Hypothalamus (tissue), 51 donors: Measurements from ENCODE around the gene LRRC26.

Source experiments
- DNase-seq, 51 donors: peaks; one replicate each; lab custom pipeline; 2025; lab: John Stamatoyannopoulos, UW

LRRC26 gene

DNA sequence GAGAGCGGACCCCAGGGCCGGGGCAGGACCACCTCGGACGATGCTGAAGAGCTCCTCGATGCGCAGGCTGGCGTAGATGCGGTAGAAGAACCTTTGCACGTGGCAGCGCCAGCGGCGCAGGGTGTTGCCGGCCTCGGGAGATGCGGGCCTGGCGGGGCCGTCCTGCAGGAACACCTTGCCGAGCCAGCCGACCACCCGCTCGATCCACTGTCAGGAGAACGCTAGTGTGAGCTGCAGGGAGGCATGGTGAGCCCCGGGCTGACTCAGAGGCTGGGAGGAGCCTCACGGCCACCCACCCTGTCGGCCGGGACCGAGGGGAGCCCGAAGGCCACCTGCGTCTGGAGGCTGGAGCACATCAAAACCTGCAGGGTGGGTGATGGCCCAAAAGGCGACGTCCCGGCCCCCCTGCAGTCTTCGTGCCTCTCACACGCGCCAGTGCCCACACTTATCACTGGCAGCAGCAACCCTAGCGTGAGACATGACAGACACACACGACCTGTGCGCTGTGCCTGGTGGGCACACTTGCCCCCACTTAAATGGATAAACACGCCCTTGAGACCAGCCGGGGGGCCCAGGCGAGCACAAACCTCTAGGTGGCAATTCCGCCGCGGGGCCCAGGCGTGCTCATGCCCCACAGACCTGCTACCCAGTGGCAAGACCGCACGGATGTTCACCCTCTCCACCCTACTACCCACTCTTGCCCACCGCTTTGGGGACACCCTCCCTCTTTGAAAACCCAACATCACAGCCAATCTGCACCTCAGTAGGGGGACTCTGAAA, 15.2 kb upstream of the LRRC26 start:
- no peak for DNase-seq

DNA sequence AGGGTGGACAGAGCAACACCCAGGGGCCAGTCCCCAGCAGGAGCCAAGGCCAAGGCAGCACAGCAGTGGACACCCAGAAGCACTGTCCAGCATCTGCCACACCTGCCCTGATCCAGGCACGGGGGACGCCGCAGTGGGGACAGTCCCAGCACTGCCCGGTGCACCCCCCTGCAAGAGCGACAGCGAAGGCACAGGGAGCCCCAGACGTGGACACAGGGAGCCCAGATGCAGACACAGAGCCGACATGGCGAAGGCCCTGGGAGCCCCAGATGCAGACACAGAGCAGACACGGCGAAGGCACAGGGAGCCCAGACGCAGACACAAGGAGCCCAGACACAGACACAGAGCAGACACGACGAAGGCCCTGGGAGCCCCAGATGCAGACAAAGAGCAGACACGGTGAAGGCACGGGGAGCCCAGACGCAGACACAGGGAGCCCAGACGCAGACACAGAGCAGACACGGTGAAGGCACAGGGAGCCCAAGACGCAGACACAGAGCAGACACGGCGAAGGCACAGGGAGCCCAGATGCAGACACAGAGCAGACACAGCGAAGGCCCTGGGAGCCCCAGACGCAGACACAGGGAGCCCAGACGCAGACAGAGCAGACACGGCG, 14.2 kb upstream of the LRRC26 start:
- no peak for DNase-seq

DNA sequence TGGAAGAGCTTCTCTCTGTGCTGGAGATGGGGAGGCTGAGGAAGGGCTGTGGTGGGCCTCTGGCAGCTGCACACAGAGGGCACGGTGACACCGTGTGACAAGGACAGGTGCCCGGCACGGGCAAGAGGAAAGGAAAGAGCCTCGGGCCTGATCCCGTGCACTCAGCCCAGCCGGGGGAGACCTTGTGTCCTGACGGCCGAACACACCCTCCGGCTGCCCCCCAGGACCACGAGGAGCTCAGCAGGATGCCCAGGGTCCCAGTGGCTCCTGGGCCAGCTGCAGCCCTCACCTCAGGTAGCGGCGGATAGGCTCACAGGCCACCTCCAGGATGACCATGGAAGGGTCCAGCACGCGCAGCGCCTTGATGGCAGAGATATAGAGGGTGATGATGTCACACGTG, 13.0 kb upstream of the LRRC26 start:
- no peak for DNase-seq

DNA sequence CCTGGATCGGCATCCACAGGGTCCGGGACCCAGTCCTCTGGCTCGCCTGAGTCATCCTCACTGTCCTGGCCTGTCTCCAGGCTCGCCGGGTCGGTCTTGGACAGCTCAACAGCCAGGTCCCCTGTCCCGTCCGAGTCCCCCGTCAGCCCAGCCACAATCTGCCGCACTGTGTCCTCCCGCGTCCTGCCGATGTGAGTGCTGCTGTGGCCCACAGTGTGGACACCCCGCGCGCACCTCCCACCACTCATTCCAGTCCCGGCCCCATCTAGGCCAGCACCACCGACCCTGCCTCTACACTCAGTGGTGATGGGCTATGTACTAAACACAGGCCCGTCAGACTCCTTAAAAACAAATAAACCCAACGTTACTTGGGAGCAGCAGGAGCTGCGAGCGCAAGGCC, 11.8 kb upstream of the LRRC26 start:
- DNase-seq, result no peak

DNA sequence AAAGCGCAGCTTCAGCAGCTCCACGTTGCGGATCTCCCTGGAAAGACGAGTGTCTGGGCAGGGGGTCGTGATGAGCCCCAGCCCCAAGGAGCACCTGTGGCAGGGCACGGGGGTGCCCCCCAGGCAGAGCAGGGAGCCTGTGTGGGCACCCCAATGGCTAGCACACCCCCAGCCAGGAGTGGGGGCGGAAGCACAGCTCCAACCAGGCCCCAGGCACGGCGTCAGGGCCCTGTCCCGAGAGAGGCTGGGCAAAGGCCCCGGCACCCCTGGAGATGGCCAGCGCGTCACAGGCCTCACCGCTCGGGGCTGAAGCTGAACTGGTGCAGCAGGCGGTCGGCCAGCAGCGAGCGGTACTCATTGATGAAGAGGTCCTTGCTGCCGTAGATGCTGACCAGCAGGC, 10.6 kb upstream of the LRRC26 start:
- no peak for DNase-seq

DNA sequence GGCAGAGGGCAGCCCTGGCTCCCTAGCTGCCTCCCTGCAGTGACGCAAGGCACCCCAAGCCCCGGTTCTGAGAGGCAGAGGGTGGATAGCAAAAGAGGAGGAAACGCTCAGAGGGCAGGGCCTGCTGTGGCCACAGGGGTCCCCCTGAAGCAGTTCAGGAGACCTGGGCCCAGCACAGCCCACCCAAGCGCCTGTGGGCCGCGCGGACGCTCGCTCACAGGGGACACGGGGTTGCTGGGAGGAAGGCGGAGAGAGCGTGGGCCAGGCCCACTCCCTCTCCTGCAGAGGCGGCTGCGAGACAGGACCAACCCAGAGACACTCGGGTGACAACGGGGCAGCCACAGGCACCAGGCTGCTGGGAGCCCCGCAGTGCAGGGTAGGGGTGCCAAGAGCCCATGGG, 9.9 kb upstream of the LRRC26 start:
- DNase-seq, result no peak

DNA sequence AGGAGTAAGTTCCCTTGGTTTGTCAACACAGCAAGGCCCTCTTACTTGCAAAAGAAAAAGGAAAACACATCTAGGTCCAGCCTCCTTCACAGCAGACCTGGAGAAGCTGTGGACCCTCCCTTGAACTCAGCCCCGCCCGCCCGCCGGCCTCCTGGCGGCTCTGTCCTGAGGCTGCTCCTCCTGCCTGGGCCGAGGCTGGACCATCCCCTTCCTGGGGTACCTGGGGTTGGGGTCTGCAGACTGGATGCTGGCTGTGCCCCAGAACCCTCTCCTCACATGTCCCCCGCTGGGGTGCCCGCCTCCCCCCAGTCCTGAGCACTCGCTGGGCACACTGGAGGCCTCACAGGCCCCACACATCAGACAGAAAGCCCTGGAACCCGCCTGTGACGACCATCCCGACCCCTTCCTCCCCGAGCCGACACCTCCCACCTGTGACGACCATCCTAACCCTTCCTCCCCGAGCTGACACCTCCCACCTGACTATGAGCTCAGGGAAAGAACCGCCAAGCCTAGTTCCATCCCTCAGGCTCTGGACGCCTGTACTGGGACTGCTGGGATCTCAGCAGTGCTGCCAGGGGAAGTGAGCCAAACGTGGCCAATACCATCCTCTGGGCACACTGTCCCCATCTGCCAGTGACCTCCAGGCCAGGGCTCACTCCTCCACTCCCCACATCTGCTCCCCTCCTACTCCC, 9.2 kb upstream of the LRRC26 start:
- no peak for DNase-seq

DNA sequence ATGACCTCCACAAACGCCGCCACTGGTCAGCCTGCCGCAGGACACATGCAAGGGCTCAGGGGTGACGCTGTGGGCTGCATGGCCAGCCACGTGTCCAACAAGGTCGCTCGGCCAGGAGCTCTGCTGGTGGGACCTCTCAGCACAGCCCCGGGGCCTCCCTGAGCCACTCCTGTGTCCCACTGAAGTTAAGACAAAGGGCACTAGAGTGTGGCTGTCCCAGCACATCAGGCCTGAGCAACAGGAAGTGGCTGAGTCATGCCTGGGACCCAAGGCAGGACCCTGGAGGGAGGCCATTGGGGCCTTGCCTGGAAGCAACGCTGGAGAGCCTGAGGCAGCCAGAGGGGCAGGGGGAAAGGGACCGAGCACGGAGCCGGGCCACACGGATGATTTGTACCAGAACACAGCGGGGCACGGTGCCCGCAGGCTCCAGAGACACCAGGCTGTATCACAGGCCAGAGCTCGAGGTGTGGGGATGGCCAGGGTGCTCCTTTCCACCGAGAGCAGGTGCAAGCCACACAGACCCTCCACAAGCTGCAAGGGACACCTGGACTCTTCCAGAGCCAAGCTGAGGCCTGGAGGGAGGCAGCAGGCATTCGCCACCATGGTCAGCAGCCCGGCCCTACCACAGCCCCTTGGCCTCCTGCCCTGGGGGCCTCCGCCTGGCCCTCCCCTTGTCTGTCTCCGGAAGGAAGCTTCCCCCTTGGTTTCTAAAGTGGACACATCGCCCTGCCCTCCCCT, 8.5 kb upstream of the LRRC26 start:
- DNase-seq, result no peak

DNA sequence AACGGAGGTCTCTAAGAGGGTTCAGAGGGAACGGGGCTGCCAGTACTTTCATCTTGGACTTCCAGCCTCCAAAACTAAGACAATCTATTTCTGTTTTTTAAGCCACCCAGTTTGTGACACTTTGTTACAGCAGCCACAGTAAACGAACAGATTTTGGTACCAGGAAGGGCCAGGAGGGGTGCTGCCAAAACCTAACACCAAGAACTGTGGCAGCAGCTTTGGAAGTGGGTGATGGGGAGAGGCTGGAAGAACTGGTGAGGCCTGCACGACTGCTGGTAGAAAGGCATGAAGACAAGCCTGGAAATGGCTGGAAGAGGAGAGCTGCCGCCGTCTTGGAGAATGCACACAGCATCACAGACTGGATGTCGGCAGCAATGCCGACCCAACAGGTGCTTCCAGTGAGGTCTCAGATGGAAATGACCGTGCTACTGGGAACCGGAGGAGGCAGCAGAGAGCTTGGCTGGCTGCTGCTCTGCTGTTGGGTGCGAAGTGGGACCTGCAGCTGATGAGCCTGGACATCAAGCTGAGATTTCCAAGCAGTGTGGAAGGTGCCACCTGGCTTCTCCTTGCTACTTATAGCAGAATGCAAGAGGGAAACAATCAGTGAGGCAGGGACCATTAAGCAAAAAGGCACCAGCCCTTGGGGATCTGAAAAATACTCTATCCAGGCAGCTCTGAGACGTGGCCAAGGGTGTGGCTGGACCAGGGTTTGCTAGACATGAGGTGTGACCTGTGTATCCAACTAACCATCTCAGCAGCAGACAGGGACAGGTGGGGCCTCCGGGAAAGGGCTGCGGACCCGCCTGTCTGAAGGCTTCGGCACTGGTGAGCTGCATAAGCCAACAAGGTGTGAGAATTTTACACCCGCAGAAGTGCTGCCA, 6.7 kb upstream of the LRRC26 start:
- peak in 4 of 51 donors; percentile 24 to 32 (median 26) for DNase-seq

DNA sequence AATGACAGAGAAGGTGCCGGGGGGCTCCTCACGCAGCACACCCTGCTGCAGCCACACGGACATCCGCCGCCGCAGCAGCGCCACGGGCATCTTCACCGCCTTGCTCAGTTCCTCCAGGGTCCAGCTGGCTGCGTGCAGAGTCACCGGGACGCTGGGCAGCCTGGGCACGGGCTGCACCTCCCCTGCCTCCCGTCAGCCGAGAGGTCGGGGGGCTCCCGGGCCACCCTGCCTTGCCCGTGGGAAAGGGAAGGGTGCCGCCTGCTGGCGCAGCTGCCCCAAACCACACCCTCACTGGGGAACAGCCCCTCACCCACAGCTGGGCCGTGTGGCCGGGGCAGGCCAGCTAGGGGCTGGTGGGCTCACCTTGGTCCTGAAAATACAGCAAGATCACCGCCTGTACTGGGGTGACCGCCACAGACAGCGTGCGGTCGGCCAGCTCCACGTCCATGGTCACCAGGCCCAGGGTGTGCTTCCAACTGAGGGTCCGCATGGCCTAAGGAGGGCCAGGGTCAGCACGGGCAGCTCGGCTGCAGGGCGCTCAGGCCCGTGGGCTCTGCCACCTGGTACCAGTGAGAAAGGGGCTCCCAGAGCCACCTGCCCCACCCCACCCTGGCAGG, 5.6 kb upstream of the LRRC26 start:
- no peak for DNase-seq

DNA sequence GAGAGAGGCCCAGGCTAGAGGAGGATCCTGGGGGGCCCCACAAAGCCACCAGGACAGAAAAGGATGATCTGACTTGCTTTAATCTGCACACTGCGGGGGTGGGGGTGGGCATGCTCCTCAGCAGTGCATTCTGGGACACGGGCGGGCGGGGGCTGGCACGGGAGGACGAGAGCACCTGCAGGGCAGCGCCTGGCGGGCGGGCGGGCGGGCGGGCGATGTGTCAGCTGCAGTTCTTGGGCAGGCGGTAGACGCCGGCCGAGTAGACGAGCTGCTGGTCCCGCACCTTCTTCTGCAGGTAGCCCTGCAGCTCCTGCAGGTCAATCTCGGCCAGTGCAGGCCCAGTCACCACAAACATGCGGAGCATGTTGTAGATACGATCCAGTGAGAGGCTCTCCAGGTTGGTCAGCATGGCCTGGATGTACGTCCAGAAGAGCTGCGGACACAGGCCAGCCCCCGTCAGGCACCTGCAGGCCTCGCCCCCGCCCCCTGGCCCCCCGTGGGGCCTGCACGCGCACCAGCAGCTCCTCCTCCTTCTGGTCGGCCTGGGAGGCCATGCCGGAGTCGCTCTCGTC, 5.0 kb upstream of the LRRC26 start:
- no peak for DNase-seq

DNA sequence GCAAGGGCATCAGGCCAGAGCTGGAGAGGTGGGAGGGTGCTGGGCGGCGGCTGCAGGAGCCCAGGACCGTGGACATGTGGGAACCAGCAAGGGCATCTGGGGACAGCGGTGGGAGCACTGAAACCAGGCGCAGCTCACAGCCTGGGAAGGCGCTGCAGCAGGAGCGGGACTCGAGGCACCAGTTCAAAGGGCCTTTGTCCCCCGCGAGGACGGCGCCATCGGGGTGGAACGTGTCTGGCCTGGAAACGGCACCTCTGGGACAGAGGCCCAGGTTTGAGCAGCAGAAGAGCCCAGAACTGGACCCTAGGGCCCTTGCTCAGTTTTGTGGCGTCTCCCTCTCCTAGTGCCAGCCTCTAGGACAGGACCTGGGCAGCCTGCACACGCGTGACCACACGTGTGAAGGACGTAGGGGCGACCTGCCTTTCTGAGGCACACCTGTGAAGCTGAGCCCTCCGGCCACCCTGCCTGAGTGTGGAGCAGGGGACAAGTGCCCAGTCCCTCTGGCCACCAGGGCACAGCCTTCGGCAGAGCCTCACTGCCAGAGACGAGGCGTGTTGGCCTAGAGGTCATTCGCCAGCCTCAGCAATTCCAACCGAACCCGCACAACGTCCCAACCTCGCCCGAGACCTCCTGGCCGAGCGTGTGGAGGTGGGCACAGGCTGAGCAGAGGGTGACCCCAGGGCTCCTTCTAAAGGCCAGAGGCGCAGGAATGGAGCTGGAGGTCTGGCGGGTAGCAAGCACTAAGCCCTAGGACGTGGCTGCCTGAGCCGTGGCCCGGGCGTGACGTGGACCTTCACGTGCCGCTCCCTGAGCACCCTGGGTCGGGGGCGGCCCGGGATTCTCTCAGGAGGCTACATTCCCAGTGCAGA, 4.2 kb upstream of the LRRC26 start:
- DNase-seq, result peak in 3 of 51 donors; percentile 30 to 53 (median 33)

DNA sequence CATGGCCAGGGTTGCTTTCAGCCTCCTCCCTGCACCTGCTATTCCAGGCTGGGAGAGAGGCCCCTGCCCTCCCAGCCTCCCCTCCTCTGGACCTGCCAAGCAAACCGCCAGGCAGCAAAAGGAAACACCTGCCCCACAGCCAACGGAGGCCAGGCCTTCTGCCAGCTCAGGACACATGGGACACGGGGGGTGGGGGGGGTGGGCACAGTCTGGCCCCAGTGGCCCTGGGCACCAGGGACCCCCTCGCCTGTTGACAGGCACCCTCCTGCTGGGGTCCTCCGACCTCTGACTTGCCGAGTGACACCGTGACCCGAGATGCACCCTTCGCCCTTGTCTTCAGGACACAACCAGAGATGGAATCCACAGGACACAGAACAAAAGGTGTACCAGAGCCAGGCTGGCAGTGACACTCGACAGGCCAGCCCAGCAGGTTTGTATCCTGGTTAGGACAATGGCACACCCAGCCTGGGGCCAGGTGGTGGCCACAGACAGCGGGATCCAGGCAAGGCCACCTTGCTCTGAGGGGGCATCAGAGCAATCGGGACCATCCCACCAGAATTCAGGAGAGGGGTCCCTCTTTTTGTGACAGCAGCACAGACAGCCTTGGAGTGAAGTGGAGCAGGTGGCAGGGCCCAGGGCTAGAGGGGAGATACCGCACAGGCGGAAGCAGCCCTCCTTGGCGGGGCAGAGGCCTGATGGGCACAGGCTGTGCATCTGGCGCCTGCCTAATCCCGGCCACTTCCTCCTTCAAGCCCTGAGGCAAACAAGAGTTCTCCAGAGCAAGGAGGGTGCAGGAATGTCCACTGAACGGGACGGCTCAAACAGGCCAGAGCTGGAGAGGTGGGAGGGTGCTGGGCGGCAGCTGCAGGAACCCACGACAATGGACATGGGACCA, 3.3 kb upstream of the LRRC26 start:
- no peak for DNase-seq

DNA sequence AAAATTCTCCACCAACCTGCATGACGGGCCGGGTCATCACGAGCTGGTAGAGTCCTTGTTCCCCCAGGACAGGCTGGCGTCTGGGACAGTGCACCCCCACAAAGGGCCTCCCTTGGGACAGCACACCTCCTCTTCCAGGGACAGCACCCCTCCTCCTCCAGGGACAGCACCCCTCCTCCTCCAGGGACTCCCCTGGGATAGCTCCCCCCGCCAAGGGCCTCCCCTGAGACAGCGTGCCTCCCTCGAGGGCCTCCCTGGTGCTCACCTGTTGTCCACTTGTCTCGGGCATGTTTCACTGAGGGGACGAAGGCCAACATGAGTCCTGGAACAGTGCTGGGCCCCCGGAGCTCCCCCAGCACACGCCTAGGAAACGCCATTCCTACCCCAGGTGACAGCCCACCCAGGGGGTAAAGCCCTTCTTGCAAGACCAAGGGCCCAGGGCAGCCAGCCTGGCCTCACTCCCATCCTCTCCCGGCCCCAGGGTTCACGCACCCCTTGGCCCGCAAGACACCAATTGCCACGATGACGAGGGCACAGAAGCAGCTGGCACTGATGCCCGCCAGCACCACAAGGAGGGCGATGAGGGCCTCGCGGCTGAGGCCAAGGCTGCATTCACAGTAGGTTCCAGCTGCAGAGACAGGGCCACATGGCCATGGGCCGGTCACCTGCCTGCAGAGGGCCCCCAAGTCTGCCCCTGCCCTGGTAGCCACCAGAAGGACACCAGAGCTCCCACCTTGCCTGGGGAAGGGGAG, 1.5 kb upstream of the LRRC26 start:
- no peak for DNase-seq

DNA sequence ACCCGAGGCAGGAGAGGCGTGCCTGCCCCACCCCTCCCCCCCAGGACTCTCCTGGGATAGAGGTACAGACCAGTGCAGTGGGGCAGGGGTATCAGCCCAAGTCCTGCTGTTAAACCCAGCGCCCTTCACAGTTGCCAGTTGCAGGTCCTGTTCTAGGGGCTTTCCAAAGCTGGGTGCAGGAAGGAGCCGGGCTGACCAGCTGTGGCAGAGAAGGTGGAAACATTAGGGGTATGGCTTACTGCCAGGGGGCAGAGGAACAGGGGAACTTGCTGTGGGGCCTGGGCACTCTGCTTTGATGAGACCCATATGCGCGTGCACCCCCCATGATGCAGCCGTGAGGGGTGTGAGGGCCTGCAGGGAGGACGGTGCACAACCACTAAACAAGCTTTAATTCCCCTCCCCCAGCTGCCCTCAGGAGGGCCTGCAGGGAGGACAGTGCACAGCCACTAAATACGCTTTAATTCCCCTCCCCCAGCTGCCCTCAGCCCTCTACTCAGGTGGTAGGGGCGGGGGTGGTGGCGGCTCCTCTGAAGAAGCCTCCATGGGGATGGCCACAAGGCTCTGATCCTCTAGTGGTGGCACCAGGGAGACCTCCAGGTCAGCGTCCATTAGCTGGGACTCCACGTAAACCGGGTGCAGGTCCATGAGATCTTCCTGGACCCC, 766 bp upstream of the LRRC26 start:
- DNase-seq, result no peak
